B cell (primary cell): ENCODE results near the gene XRCC1. TPM values are rescaled to one million over a fixed set of nuclear protein-coding genes. Genes with fewer than 3 reads are reported as not detected.
A peak's percentile ranks its signal among the peaks of the same experiment; 100 is the strongest.

ENCODE experiments used
- ATAC-seq: fragments of 200-7000 bp; cut with Tn5 transposase; one replicate; pipeline ENCODE4 v1.10.0; 2021; ENCODE audit warnings: low read depth, mild to moderate bottlenecking, moderate number of reproducible peaks, moderate library complexity
- CTCF ChIA-PET: fragments of 350-600 bp; sonication (Branson Sonifier 250); formaldehyde crosslinking; loops from one replicate; lab custom pipeline; 2021; ENCODE audit warnings: antibody characterized with exemption, inconsistent platforms; lab: Charles Lee
- POLR2A ChIA-PET: fragments of 350-600 bp; sonication (Branson Sonifier 250); formaldehyde crosslinking; loops from one replicate; lab custom pipeline; 2021; ENCODE audit warnings: antibody characterized with exemption; lab: Charles Lee
- DNase-seq: peaks from one replicate; pipeline ENCODE4 v3.0.0; 2013
- H2AFZ ChIP-seq: 2 replicates; pipeline ENCODE4 v1.6.1; 2012; ENCODE audit warnings: mild to moderate bottlenecking, low read depth, low read length; ENCODE audit not compliant: insufficient read depth, poor library complexity, severe bottlenecking
- H3K27ac ChIP-seq, 2 donors: 1 replicate in 1 of 2; 2 replicates in 1 of 2; pipeline ENCODE4 v1.5.1; 2012 to 2013; ENCODE audit warnings: low read length in 2 of 2, mild to moderate bottlenecking in 2 of 2, moderate library complexity in 1 of 2
- H3K27me3 ChIP-seq, 4 experiments: fragments of 200-600 bp in 1 of 4; sonication (generic) in 1 of 4; replicated peaks in 1 of 4; 1 replicate in 2 of 4; 2 replicates in 2 of 4; pipeline versions ENCODE4 v1.6.1 to v1.7.0; 2013 to 2016; ENCODE audit warnings: low read length in 3 of 4, mild to moderate bottlenecking in 2 of 4, mixed read lengths in 1 of 4, moderate library complexity in 1 of 4; ENCODE audit not compliant: insufficient read depth in 4 of 4, control insufficient read depth in 3 of 4; ENCODE audit errors: control extremely low read depth in 1 of 4
- H3K36me3 ChIP-seq, 2 experiments: replicated peaks in 1 of 2; 1 replicate in 1 of 2; 2 replicates in 1 of 2; pipeline versions ENCODE4 v1.6.1 to v1.7.1; 2013; ENCODE audit warnings: low read length in 1 of 2; ENCODE audit not compliant: insufficient read depth in 2 of 2, control insufficient read depth in 1 of 2; ENCODE audit errors: control extremely low read depth in 1 of 2, extremely low read depth in 1 of 2
- H3K4me1 ChIP-seq, 2 donors: fragments of 200-600 bp in 1 of 2; sonication (generic) in 1 of 2; 1 replicate in 1 of 2; 2 replicates in 1 of 2; pipeline versions ENCODE4 v1.5.1 to v1.6.1; 2013 to 2017; ENCODE audit warnings: low read length in 2 of 2; ENCODE audit not compliant: control insufficient read depth in 2 of 2, insufficient read depth in 2 of 2
- H3K4me2 ChIP-seq: replicated peaks from 2 replicates; pipeline ENCODE3; 2012; ENCODE audit warnings: mild to moderate bottlenecking, low read depth, low read length; ENCODE audit not compliant: poor library complexity, severe bottlenecking
- H3K4me3 ChIP-seq, 5 experiments: fragments of 200-600 bp in 1 of 5; sonication (generic) in 1 of 5; 1 replicate in 3 of 5; 2 replicates in 2 of 5; pipeline versions ENCODE4 v1.5.1 to v1.7.0; 2011 to 2016; ENCODE audit warnings: low read length in 4 of 5, mild to moderate bottlenecking in 4 of 5, low read depth in 2 of 5, control low read depth in 1 of 5, moderate library complexity in 1 of 5; ENCODE audit not compliant: insufficient read depth in 1 of 5; ENCODE audit errors: control extremely low read depth in 1 of 5, extremely low read depth in 1 of 5
- H3K79me2 ChIP-seq: fragments of 200-600 bp; sonication (generic); one replicate; pipeline ENCODE4 v1.6.0; 2016; ENCODE audit warnings: low read length; ENCODE audit not compliant: control insufficient read depth, insufficient read depth
- H3K9ac ChIP-seq: fragments of 200-600 bp; sonication (generic); 2 replicates; pipeline ENCODE4 v1.6.1; 2017; ENCODE audit warnings: mild to moderate bottlenecking, low read length, moderate library complexity
- H3K9me3 ChIP-seq, 3 donors: one replicate each; pipeline versions ENCODE4 v1.6.1 to v1.7.1; 2013; ENCODE audit warnings: low read length in 2 of 3; ENCODE audit not compliant: control insufficient read depth in 2 of 3, insufficient read depth in 1 of 3; ENCODE audit errors: control extremely low read depth in 1 of 3
- H4K20me1 ChIP-seq: 2 replicates; pipeline ENCODE4 v1.6.0; 2012; ENCODE audit warnings: mild to moderate bottlenecking, low read length; ENCODE audit not compliant: insufficient read depth, control insufficient read depth, poor library complexity, severe bottlenecking
- H3K27ac Mint-ChIP-seq: one replicate; pipeline ENCODE4 v1.8.0; 2021; ENCODE audit warnings: mixed read lengths
- H3K27me3 Mint-ChIP-seq: one replicate; pipeline ENCODE4 v1.8.0; 2021; ENCODE audit warnings: mixed read lengths
- H3K4me1 Mint-ChIP-seq: one replicate; pipeline ENCODE4 v1.8.0; 2021; ENCODE audit warnings: mixed read lengths
- H3K4me3 Mint-ChIP-seq: one replicate; pipeline ENCODE4 v1.8.0; 2021; ENCODE audit warnings: mixed read lengths
- H3K9me3 Mint-ChIP-seq: one replicate; pipeline ENCODE4 v1.8.0; 2022; ENCODE audit warnings: mixed read lengths; ENCODE audit not compliant: insufficient read depth
- CTCF ChIP-seq: fragments of 200-600 bp; IDR thresholded peaks from one replicate; pipeline ENCODE4 v1.8.0; 2022; ENCODE audit warnings: antibody characterized with exemption, mild to moderate bottlenecking
- EZH2 ChIP-seq: IDR thresholded peaks from 2 replicates; pipeline ENCODE4 v1.6.1; 2012; ENCODE audit warnings: borderline replicate concordance, low read depth, mild to moderate bottlenecking, moderate library complexity, low read length; ENCODE audit not compliant: insufficient read depth, poor library complexity, severe bottlenecking
- WGBS: methylation state at CpG from one replicate; pipeline ENCODE4 v1.1.5; 2013; ENCODE audit warnings: missing lambda C conversion rate; ENCODE audit not compliant: insufficient coverage; 5-methylcytosine and 5-hydroxymethylcytosine counted together
- intact Hi-C: fragments of 100-400 bp; cut with micrococcal nuclease; formaldehyde crosslinking; loops from one replicate; pipeline ENCODE4 v1.10.0; 2022
- polyA plus RNA-seq: library from polyadenylated mRNA; depleted of rRNA; stranded (reverse); fragments of >200 nt; gene quantifications from 2 replicates; pipeline ENCODE4 v1.2.3, GENCODE V29; 2012
- total RNA-seq, 2 donors: library from RNA; stranded (reverse); fragments of 120-200 nt in 1 of 2; gene quantifications; 1 replicate in 1 of 2; 2 replicates in 1 of 2; pipeline versions ENCODE4 v1.2.3 to v1.2.4, GENCODE V29; 2013 to 2022

XRCC1 gene
- total and polyA plus RNA-seq, 2 donors (not counting 1 experiment from before 2014, with no cell fraction given), result 34.6 to 38.2 TPM

GRCh38 chr19:43582495-43582894 is 7.2 kb upstream of the XRCC1 start:
- TF ChIP-seq CTCF (no peak), EZH2 (no peak)
- no peak overlapping the region for H3K4me3 ChIP-seq
- no peak overlapping the region for H3K27ac ChIP-seq
- no peaks in the 10 kb centered on the region for H3K36me3 ChIP-seq
- no peak for DNase-seq
- no peaks in the 10 kb centered on the region for H3K27me3 ChIP-seq
- Mint-ChIP-seq H3K9me3 (no peaks in the 10 kb centered on the region), H3K27me3 (no peaks in the 10 kb centered on the region), H3K27ac (no peak overlapping the region), H3K4me3 (no peak overlapping the region), H3K4me1 (peaks cover 53% of the 10 kb centered on the region)
- intact Hi-C loops, result no loop called here
- ATAC-seq, result no peak
- no peak overlapping the region for H2AFZ ChIP-seq
- H3K79me2 ChIP-seq, result peaks cover 11% of the 10 kb centered on the region
- POLR2A ChIA-PET, result no interaction called here
- peaks cover 29 to 64% of the 10 kb centered on the region in 2 donors for H3K4me1 ChIP-seq
- no peak overlapping the region for H3K9ac ChIP-seq
- 100% methylated on average over 1 of the region's 2 CpGs for WGBS
- CTCF ChIA-PET, result no interaction called here
- H3K9me3 ChIP-seq, result peaks cover 0 to 8% (median 0%) of the 10 kb centered on the region in 3 donors
- H3K4me2 ChIP-seq, result no peak overlapping the region
- H4K20me1 ChIP-seq, result no peaks in the 10 kb centered on the region

- no peak for TF ChIP-seq CTCF
- TF ChIP-seq EZH2, result no peak
- ChIA-PET POLR2A (interaction anchor here (0.7 kb wide), 1 partner anchor 49 kb away, joined by 5 read pairs; the partner anchor contains the start of gene ZNF575), CTCF (no interaction called here)
- H3K9me3 ChIP-seq, result peaks cover 0 to 8% (median 0%) of the 10 kb centered on the region in 3 donors
- DNase-seq (no peak), ATAC-seq (no peak)
- H3K27me3 Mint-ChIP-seq, result no peaks in the 10 kb centered on the region
- peaks cover 53% of the 10 kb centered on the region for H3K4me1 Mint-ChIP-seq
- intact Hi-C loops, result no loop called here
- peaks cover 29 to 65% of the 10 kb centered on the region in 2 donors for H3K4me1 ChIP-seq
- H3K4me2 ChIP-seq, result no peak overlapping the region
- peak overlapping the region; percentile 46 for H3K27ac Mint-ChIP-seq
- no peak overlapping the region for H3K27ac ChIP-seq
- no peak overlapping the region for H2AFZ ChIP-seq
- no peaks in the 10 kb centered on the region for H3K36me3 ChIP-seq
- no peaks in the 10 kb centered on the region for H3K27me3 ChIP-seq
- H4K20me1 ChIP-seq, result no peaks in the 10 kb centered on the region
- H3K4me3 Mint-ChIP-seq, result peak overlapping the region; percentile 29
- no peak overlapping the region for H3K9ac ChIP-seq
- H3K4me3 ChIP-seq, result no peak overlapping the region
- 48% methylated on average over 4 of the region's 7 CpGs for WGBS
- H3K79me2 ChIP-seq, result peaks cover 11% of the 10 kb centered on the region
- H3K9me3 Mint-ChIP-seq, result no peaks in the 10 kb centered on the region
Observed at GRCh38 chr19:43581467-43581866, 6.1 kb upstream of the XRCC1 start.
